GM18508 (cell line): ENCODE data around the gene MACROH2A1.

Experiments
- ATAC-seq: cut with Tn5 transposase; IDR thresholded peaks from one replicate; pipeline ENCODE4 v1.9.1; 2021; ENCODE audit warnings: moderate number of reproducible peaks; ENCODE audit not compliant: insufficient read depth, unreplicated experiment

MACROH2A1 gene

GRCh38 chr5:135322744-135323143, 76.3 kb downstream of the MACROH2A1 start:
- ATAC-seq, result no peak

- no peak for ATAC-seq
These were observed 76.8 kb downstream of the MACROH2A1 start for GRCh38 chr5:135322271-135322670.

DNA sequence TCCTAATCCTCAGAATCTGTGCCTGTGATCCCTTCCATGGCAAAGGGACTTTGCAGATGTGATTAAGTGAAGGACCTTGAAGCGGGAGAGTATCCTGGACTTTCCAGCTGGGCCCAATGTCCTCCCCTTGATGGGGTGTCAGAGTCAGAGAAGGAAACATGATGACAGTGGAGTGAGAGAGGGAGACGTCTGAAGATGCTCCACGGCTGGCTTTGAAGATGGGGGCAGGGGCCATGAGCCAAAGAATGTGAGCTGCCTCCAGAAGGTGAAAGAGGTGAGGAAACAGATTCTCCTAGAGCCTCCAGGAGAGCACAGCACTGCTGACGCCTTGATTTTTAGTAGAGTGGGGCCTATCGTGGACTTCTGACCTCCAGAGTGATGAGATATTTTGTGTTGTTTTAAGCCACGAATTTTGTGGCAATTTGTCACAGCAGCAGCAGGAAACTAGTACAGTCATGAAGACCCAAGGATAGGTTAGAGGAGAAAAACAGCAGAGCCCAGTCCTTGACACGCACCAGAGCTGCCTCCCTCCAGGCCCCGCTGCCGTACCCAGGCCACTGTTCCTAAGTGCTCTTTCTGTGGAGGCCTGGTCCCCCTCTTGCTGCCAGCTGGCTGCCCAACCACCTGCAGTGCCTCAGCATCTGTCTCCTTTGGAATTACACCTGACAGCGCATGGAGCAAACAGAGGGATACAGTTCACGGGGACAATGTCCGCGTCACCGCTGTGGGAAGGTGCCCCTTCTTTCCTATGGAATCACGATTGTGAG, 78.1 kb downstream of the MACROH2A1 start:
- ATAC-seq, result no peak

DNA sequence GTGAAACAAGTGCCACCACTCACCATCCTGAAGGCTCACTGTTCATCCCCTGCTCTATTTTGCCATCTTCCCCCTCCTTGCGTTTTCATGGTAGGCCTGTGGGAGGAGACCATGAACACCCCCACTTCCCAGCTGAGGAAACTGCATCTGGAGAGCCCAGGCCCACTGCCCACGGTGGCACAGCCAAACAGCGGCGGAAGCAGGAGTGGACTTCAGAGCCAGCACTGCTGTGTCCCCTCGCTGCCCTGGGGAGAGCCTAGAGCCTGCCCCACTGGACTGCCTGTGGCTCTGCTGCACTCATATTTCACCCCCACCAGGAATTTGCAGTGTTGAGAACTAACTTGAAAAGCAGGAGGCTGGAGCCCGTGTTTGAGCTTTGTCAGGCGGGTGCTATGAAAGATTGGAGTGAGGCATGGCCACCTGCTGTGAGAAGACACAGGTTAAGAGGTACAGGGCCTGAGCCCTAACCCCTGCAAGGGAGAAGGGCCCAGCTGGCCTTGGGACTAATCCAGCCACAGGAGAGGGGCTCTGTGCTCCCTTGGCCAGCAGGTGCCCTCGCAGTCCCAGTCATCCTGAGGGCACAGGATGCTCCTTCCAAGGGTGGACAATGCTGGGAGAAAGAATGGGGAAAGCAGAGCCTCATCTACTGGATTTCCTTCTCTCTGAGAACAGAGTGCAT, 79.0 kb downstream of the MACROH2A1 start:
- ATAC-seq, result no peak

DNA sequence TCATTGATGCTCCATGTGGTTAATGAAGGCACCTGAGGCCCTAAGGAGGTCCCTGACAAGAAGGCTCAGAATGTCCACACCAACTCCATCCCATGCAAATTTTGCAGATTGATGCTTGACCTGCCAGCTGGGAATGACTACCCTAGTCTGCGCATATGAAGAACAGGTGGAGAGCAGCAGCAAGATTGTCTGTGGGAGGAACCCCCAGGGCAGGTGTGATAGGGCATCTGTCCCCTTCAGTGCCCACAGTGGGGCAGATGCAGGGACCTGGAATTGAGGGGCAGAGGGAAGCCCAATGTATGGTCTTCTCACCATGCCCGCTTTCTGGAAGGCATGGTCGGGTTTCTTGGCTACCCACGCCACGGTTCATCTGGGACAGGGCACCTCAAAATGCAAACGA, 79.6 kb downstream of the MACROH2A1 start:
- ATAC-seq, result no peak

DNA sequence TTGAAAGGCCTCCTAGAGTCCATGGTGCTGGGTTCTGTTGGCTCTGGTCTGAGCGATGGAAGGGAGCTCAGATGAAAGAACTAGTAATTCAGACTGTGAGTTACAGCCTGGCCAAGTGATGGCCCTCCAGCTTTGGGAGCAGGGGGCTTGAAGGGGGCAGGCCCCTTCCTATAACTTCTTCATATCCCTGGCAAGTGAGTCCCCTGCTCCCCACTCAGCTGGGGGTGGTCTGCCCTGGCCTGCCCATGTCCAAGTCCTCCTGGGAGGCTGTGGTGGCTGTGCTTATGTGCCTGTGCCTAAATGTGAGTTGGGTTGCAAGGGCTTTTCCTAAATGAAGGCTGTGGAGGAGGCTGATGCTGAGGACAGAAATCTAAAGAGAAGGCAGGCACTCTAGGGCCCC, 80.1 kb downstream of the MACROH2A1 start:
- ATAC-seq, result no peak

DNA sequence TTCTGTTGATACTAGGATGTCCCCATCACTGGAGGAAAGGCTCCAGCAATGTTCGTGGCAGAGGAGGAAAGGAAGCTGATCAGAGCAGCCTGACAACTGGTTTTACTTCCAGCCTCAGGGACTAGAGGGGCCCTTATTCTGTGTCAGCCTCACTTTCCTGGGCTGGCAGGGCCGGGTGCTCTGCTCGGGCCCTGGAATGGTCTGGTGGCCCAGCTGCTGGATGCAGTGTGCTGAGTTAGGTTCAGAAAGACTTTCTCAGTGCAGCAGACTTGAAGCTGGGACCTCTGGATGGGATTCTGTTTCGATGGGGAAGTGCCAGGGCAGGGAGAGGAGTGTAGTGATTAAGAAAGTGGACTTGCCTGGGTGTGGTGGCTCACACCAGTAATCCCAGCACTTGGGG, 81.0 kb downstream of the MACROH2A1 start:
- no peak for ATAC-seq

DNA sequence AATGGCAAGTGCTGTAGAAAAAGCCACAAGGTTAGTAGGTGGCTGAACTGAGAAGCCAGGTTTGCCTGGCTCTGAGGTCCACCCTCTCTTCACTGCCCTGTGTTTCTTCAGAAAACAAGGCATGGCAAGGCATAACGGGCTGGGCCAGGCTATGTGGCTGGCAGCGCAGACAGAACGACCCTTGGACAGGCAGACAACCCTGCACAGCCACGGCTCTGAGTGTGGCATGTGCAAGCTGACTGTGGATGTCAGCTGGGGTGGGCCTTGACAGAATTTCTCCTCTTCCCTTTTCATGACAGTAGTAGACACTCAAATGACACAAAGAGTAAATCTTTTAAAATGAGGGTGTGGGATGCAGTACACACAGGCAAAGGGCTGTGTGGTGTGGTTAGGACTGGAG, 81.7 kb downstream of the MACROH2A1 start:
- ATAC-seq, result no peak

- ATAC-seq, result no peak
These were observed 83.6 kb downstream of the MACROH2A1 start for GRCh38 chr5:135315386-135315785.

DNA sequence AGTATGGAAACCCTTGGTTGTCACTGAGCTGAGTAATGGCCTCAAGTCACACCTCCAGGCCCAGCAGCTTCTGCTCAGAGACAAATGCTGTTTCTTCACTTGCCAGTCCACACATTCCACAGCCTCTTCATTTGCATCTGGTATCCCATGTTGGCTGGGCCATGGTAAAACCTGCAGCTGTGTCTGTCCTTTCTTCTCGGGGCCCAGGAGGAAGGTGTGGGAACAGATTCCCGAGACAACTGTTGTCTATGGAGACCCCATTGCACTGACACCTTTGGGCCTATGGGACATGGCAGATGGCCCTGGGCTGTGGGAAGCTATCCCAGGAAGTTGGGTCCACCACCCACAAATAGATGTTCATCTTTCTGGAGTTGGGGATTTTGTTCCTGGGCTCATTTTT, 85.1 kb downstream of the MACROH2A1 start:
- no peak for ATAC-seq

DNA sequence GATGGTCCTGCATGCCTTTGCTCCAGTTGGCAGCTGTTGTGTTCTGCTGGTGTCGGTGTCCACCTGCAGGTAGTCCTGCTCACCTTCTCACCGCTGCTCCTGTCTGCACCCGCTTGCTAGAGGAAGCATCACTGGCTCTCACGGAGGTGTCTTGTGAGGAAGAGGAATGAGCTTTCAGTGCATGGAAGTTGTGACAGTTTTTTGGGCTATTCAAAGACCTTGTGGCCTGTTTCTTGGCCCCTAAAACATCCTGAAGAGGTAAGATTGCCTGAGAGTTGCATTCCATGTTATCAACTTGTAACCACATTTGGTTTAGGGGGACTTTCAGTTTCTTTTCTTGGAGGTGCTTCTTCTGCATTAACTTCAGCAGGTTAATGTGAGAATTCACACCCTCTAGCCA, 85.6 kb downstream of the MACROH2A1 start:
- ATAC-seq, result no peak

- no peak for ATAC-seq
These were observed 86.6 kb downstream of the MACROH2A1 start for GRCh38 chr5:135312255-135312935.

DNA sequence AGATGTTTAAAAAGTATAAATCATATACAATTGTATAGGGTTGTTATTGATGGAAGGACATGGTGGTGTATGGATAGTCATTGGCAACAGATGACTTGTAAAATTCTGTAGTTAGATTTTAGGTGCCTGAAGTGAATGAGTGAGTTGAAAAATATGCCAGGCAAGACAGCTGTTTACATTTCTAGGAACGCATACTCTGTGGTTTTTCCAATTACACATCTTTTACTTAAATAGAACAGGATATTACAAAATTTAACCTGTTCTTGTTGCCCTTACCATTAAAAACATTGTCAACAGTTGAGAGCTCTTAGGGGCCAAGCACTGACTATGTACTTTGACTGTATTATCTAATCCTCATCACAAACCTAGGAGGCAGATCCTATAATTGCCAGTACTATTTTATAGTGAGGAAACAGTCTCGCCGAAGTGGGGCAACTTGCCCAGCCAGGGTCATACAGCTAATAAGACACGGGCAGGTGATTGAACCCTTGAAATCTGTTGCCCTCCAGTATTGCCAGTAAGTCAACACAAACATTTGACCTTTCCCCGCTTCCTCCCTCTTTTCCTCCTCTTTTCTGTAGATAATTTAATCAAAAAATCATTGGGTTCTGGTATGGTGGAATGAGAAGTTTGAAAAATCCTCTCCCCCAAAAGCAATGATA, 88.6 kb downstream of the MACROH2A1 start:
- ATAC-seq, result no peak

DNA sequence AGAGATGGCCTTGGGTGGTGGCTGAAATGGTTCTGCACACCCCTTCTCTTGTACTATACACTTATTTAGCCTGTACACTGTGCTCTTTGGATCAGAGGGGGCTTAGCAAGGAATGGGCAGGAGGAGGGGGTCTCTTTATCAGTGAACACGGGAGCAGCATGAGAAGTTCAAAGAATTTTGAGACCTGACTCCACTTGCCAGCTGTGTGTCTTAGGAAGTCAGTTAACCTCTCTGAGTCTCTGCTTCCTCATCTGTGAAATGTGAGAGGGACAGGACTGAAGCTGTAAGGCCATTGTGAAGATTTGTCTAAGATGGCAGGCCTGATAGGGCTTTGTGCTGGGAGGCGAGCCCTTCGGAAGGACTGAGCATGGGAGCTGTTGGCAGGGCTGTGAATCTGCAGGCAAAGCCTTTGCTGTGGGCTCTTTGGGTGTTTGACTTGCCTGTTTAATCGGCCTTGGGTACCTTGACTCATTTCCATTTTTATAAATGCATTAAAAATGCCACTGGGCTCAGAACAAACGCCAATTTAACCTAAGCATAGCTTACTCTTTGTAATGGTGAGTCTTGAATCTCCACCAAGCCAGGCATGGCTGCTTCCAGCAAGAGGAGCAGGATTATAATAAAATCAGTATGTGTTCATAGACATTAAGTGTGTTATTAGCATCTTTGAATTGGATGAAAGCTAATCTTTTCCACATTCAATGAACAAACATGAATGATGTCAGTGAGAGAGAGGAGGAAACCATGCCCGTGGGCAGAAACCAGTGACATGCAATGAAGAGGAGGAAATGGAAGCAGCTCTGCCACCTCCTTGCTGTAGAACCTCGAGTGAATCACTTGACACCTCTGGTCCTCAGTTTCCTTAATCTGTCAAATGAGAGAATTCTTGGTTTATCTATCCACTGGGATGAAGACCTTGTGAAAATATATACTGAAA, 89.4 kb downstream of the MACROH2A1 start:
- no peak for ATAC-seq

DNA sequence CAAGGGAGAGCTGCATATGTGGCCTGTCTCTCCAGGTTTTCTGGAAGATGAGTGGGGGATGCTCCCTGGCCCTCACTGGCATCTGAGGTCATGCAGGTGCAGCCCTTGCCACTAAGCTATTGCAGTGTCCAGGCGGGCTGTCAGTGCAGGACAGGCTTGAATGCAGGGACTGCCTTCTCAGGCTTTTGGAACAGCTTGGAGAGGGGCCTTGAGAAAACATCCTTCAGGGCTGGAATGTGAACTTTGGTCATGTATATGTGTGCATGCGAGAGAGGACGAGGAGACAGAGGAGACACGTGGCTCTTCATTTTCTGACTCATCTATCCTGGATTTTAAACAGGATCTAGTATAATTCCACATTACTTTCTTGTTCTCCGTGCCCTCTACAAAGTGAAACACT, 90.3 kb downstream of the MACROH2A1 start:
- ATAC-seq, result no peak

GRCh38 chr5:135308245-135308644, 90.8 kb downstream of the MACROH2A1 start:
- ATAC-seq, result no peak

DNA sequence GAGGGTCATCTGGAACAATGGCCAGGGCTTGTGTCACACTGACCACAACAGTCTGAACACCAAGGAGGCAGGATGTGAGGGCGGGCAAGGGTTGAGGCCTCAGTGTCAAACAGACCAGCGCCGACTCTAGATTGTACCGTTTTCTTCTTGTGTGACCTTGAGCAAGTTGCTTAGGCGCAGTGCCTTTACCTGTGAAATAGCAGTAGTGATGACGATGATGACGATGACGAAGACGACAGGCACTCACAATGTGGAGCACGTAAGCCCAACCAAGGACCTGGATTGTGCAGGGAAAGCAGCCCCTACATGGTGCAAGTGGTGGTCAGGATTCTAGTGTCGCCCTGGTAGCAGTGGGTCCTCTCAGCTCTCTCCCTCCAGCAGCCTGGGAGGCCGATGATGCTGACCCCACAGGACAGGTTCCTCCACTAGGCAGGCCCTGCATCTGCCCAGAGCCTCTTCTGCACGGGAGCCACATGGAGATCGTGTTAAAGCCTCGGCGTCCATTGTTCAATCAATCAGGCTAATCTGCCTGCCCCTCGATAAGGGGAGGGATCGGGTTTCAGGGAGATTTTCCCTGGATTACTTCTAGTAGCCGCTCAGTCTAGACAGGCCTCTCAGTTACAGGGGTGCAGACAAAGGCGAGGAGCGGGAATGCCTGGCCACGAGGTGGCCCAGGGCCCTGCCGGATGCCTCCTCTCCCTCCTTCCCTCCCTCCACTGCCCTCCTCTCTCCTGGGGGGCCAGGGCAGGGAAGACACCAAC, 91.7 kb downstream of the MACROH2A1 start:
- no peak for ATAC-seq

- no peak for ATAC-seq
These were observed 92.5 kb downstream of the MACROH2A1 start for GRCh38 chr5:135306557-135306956.
